ENCODE measurements around the gene OMA1.
"Not testable (repeated sequence)": the region's sequence is repeated elsewhere in the genome, so short reads cannot be mapped to it uniquely, and the experiment has no call there.

The OMA1 gene

DNA sequence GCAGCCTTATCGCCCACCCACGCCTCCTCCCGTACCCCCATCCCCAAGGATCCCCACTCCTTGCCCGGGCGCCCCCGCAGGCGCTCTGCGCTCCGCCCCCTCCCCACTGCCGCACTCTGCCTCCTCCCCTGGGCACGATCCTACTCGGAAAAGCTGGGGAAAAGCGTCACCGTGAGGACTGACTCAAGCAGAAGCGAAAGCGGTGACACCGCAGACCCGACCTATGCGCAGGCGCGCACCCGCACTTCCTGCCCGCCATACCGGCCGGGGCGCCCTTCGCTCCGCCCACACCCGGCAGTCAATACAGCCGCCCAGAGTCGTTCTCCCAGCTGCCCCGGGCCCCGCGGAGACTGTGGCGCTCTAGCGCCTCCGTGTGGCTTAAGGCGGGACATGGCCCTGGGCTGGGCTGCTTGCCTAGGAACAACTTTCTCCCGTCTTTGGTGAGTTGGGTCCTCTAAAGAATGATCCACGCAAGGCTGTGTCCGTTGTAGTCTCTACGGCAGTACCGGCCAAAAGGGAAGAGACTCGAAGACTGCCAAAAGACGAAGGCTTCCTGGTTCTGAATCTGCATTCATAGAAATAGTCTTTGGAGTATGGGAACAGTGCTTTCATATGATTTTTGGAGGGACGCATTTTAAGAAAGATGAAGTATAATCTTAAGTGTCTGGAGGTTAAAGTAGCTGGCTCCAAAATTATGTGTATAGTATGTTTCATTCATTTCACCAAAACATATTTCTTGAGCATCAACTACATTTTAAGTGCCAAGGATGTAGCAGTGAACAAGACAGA lies at the start of gene OMA1:
Gene OMA1 (minus strand): TSS at position 207 of the 789 bp plus-strand sequence. CDS start 7,432 bp downstream, outside the sequence.
- DNase-seq (ENCODE audit: low read depth in 1 of 2, low spot score in 1 of 2): peak; percentile 95 to 98

DNA sequence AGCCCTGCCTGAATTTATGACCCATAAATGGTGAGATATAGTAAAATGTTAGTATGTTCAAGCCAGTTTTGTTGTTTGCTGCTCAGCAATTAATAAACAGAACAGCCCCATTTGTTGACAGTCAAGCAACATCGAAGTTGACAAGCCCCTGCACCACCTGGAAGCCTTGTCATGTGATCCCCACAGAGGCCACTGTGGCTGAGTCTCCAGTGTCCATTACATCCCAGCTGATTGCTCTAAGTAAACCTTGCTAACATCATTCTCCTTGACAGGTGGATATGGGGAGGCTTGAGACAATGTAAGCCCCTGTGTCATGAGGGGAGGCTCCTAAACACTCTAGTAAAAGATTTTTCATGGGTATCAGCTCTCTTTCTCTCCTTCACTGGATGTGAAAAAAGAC lies 48.0 kb upstream of the OMA1 start:
- DNase-seq (ENCODE audit: low read depth in 1 of 2, low spot score in 1 of 2): no peak

- DNase-seq (ENCODE audit: low read depth in 1 of 2, low spot score in 1 of 2): no peak
Observed at GRCh38 chr1:58592522-58593134, 46.1 kb upstream of the OMA1 start.

- DNase-seq (ENCODE audit: low read depth in 1 of 2, low spot score in 1 of 2): no peak
Observed at GRCh38 chr1:58591806-58592205, 45.3 kb upstream of the OMA1 start.

DNA sequence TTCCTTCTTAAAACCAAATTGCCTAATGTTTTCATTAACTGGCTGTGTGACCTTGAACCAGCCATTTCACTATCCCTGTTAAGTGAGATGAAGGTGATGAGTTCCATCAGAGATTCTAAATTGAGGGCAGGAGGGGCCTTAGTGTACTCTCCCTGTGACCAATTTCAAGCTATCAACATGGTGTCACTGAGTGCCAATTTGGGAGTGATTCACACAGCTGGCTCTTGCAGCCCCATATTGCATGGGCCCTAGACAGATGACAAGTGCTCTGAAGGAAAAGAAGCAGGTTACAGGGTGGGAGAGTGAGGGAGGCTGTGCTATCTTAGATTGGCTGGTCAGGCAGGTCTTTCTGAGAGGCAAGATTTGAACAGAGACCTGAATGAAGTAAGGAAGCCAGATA lies 43.5 kb upstream of the OMA1 start:
- no peak for DNase-seq (ENCODE audit: low read depth in 1 of 2, low spot score in 1 of 2)

- DNase-seq (ENCODE audit: low read depth in 1 of 2, low spot score in 1 of 2): no peak
Observed at GRCh38 chr1:58588396-58588795, 41.9 kb upstream of the OMA1 start.

- DNase-seq (ENCODE audit: low read depth in 1 of 2, low spot score in 1 of 2): no peak
Observed at GRCh38 chr1:58587667-58588066, 41.1 kb upstream of the OMA1 start.

DNA sequence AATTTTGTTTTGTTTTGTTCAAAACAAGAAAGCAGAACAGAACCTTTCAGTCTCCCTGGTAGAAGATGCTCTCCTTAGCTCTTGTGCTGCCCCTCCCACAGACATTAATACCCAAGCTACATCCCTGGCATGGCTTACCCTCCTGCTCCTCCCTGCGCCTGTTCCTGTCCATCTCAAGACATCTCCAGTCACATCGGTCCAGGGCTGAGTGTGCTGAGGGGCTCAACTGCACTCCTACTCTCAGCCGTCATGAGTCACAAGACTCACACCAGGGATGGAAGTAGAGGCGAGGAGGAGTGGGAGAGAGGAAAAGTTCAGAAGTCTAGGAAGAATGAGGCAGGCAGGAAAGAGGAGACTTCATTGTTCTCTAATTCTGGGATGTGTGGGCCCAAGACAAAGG lies 39.7 kb upstream of the OMA1 start:
- no peak for DNase-seq (ENCODE audit: low read depth in 1 of 2, low spot score in 1 of 2)

DNA sequence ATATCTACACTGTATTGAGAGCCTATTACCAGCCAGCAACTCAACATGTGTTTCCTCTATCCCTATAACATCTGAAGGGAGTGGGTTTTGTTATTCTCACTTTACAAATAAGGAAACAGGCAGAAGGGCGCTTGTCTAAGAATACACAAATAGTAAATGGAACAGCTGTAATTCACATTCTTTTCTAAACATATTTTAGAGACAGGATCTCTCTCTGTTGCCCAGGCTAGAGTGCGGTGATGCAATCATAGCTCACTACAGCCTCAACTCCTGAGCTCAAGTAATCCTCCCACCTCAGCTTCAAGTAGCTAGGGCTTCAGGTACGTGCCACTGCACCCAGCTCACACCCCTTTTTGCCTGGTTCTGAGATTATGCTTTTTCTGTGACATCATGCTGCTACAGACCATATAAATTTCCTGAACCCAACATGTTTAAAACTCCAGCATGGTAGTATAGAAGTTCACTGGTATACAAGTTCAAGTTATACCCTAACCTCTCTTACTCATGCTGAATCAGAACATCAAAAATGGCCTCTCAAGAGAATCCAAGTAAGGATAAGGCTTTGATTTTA lies 39.1 kb upstream of the OMA1 start:
- DNase-seq (ENCODE audit: low read depth in 1 of 2, low spot score in 1 of 2): no peak

GRCh38 chr1:58585166-58585565 lies 38.6 kb upstream of the OMA1 start:
- DNase-seq (ENCODE audit: low read depth in 1 of 2, low spot score in 1 of 2): no peak

DNA sequence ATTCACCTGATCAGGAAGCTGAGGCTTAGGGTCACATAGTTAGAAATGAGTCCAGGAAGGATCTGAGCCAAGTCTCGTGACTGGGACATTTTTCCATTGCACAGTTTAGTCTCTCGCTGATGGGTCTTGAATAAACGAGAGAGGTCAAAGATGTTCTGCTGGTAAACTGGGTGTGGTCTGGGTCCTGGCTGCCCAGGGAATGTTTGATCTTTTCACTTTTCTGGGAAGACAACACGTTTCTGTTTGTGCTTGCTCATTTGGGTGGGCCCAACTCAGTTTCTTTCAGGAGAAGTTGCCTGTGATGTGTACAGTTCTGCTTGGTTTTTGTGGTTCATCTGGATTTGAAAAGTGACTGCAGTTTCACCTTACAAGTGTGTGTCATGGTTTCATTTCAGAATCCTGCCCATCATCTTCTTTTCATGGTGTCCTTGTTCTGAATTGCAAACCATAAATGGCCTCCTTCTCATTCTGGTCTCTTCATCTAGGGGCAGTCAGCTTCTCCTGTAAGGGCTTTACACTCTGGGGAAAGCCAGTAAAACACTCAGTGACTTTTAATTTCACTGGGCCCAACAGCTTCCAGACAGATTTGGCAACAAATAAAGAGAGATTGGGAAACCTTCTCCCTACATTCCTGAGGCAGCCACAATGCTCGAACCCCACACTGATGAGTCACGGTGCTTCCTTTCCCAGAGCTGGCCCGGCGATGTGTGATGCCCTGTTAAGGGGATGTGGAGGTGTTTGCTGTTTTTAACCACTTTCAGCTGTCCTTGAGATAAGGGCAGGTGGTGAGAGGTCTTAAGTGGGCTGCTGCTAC lies 37.8 kb upstream of the OMA1 start:
- DNase-seq (ENCODE audit: low read depth in 1 of 2, low spot score in 1 of 2): no peak

DNA sequence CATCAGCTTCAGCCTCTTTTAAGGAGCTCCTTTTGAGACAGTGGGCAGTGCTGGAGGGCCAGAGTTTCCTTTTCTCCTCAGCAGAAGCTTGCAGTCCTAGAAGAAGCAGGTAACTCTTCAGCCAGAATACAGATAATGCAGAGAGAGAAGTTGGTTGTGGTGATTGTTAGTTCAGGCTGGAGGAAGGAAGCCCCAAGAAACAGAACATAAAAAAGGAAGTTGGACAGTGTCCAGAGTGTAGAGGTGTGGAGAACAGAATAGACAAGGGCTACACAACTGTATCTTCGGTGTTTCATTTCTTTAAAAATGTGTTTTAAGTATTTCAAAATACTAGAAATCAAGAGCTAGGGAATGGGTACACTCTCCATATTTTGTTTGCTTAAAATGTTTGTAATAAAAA lies 37.0 kb upstream of the OMA1 start:
- DNase-seq (ENCODE audit: low read depth in 1 of 2, low spot score in 1 of 2): no peak

- DNase-seq (ENCODE audit: low read depth in 1 of 2, low spot score in 1 of 2): not testable (repeated sequence)
Observed at GRCh38 chr1:58582143-58582542, 35.6 kb upstream of the OMA1 start.

- DNase-seq (ENCODE audit: low read depth in 1 of 2, low spot score in 1 of 2): no peak
Observed at GRCh38 chr1:58581641-58582040, 35.1 kb upstream of the OMA1 start.

DNA sequence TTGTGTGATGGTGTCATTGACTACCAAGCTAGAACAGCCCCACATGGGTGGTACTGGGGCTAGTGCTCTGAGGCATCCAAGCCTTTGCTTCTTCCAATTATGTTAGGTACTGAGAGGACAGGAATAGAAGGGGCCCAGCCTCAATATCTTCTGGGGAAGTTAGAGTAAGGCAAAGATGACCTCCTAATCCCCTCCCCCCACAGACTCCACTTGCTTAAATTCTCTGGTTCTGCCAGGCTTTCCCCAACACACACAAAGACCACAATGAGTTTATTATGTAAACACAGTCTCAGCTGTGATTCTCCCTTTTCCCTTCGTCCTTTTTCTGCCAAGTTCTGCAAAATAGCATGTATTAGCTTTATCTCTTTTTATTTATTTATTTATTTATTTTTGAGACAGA lies 33.7 kb upstream of the OMA1 start:
- DNase-seq (ENCODE audit: low read depth in 1 of 2, low spot score in 1 of 2): no peak

DNA sequence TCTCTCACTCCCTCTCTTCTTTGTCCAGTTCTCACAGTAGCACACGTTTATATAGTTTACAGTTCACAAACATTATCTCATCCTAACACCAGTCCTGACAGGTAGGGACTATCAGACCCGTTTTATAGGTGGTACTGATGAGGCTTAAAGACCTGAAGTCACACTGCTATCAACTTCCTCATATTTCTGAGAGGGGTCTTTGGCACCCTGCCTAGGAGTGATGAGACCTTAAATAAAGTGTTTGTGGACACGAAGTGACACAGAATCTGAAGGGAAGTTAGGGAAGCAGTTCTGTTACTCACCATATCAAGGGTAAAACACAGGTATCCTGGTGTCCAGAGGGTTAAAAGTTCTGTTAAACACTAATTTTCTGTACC lies 31.1 kb upstream of the OMA1 start:
- no peak for DNase-seq (ENCODE audit: low read depth in 1 of 2, low spot score in 1 of 2)

- DNase-seq (ENCODE audit: low read depth in 1 of 2, low spot score in 1 of 2): no peak
Observed at GRCh38 chr1:58576727-58577653, 30.5 kb upstream of the OMA1 start, which contains the start of gene TACSTD2. Gene TACSTD2 (minus strand): TSS chr1:58577252. CDS start chr1:58577156, 96 bp downstream.

DNA sequence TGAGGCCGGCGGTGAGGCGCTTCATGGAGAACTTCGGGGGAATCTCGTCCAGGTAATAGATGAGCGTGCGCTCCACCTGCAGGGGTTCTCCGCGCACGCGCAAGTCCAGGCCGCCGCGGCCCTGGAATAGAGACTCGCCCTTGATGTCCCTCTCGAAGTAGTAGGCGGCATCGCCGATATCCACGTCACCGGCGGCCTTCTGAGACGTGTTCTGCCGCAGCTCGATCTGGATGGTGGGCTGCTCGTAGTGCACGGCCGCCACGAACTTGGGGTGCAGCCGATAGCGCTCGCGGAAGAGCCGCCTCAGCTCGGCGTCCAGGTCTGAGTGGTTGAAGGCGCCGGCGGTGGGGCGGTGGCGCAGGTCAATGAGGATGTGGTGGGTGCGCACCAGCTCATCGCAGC lies 29.8 kb upstream of the OMA1 start:
- no peak for DNase-seq (ENCODE audit: low read depth in 1 of 2, low spot score in 1 of 2)

GRCh38 chr1:58575551-58576324 lies 29.2 kb upstream of the OMA1 start:
- DNase-seq (ENCODE audit: low read depth in 1 of 2, low spot score in 1 of 2): no peak

- DNase-seq (ENCODE audit: low read depth in 1 of 2, low spot score in 1 of 2): no peak
Observed at GRCh38 chr1:58574816-58575215, 28.3 kb upstream of the OMA1 start.
